Endothelial cell of umbilical vein (primary cell): ENCODE measurements around the gene ATP6V0D1.

Source experiments
- EZH2 ChIP-seq: IDR thresholded peaks from 2 replicates; pipeline ENCODE4 v1.6.1; 2012; ENCODE audit warnings: borderline replicate concordance, low read depth, mild to moderate bottlenecking, moderate library complexity, low read length, inconsistent platforms; ENCODE audit not compliant: severe bottlenecking
- FOS ChIP-seq: IDR thresholded peaks from 2 replicates; pipeline ENCODE4 v1.6.1; 2011; ENCODE audit warnings: mild to moderate bottlenecking, low read length, moderate library complexity, borderline replicate concordance; ENCODE audit not compliant: insufficient read depth
- JUN ChIP-seq: IDR thresholded peaks from 2 replicates; pipeline ENCODE4 v1.6.1; 2011; ENCODE audit warnings: borderline replicate concordance, low read depth; ENCODE audit not compliant: insufficient read length, insufficient read depth
- MYC ChIP-seq: IDR thresholded peaks from one replicate; pipeline ENCODE4 v1.6.1; 2011; ENCODE audit warnings: mild to moderate bottlenecking, low read depth, low read length
- POLR2A ChIP-seq: IDR thresholded peaks from 2 replicates; pipeline ENCODE4 v1.6.1; 2012; ENCODE audit warnings: low read depth, mild to moderate bottlenecking, control low read depth, low read length
- POLR2AphosphoS5 ChIP-seq: IDR thresholded peaks from 2 replicates; pipeline ENCODE4 v1.6.1; 2012; ENCODE audit warnings: low read depth, mild to moderate bottlenecking, control low read depth, low read length, moderate library complexity; ENCODE audit not compliant: insufficient read depth
- TF ChIP-seq, protein P1 (sequence below), 2 donors: IDR thresholded peaks; 1 replicate in 1 of 2; 2 replicates in 1 of 2; pipeline ENCODE4 v1.5.1; 2011; ENCODE audit warnings: low read length in 2 of 2, mild to moderate bottlenecking in 2 of 2, moderate library complexity in 2 of 2, control low read depth in 1 of 2, inconsistent platforms in 1 of 2, low read depth in 1 of 2; ENCODE audit not compliant: insufficient read depth in 1 of 2; ENCODE audit errors: extremely low read depth in 1 of 2

GRCh38 chr16:67526149-67526791 is 45.3 kb upstream of the ATP6V0D1 start:
- TF ChIP-seq EZH2: no peak
- TF ChIP-seq POLR2AphosphoS5: no peak
- TF ChIP-seq FOS: no peak
- no peak for TF ChIP-seq POLR2A
- TF ChIP-seq, protein P1, sequence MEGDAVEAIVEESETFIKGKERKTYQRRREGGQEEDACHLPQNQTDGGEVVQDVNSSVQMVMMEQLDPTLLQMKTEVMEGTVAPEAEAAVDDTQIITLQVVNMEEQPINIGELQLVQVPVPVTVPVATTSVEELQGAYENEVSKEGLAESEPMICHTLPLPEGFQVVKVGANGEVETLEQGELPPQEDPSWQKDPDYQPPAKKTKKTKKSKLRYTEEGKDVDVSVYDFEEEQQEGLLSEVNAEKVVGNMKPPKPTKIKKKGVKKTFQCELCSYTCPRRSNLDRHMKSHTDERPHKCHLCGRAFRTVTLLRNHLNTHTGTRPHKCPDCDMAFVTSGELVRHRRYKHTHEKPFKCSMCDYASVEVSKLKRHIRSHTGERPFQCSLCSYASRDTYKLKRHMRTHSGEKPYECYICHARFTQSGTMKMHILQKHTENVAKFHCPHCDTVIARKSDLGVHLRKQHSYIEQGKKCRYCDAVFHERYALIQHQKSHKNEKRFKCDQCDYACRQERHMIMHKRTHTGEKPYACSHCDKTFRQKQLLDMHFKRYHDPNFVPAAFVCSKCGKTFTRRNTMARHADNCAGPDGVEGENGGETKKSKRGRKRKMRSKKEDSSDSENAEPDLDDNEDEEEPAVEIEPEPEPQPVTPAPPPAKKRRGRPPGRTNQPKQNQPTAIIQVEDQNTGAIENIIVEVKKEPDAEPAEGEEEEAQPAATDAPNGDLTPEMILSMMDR (IDR thresholded peaks at IDR 0.05; ENCODE audit: extremely low read depth in 1 of 2, insufficient read depth in 1 of 2, low read depth in 1 of 2, low read length in 2 of 2): no peak
- TF ChIP-seq JUN: no peak
- no peak for TF ChIP-seq MYC
